IPS DF 6.9 (cell line): Measurements from ENCODE around the gene ABCC4.
"Not testable (repeated sequence)": the region's sequence is repeated elsewhere in the genome, so short reads cannot be mapped to it uniquely, and the experiment has no call there.

ENCODE experiments used
- DNase-seq: peaks from one replicate; pipeline ENCODE4 v3.0.0-alpha.2; 2013; ENCODE audit warnings: low read depth, low spot score
- H3K27ac ChIP-seq: one replicate; pipeline ENCODE4 v1.5.1; 2013; ENCODE audit warnings: low read length, control low read depth
- H3K27me3 ChIP-seq: 2 replicates; pipeline ENCODE4 v1.6.1; 2013; ENCODE audit warnings: mild to moderate bottlenecking, low read length; ENCODE audit not compliant: control insufficient read depth, insufficient read depth
- H3K36me3 ChIP-seq: 2 replicates; pipeline ENCODE4 v1.6.1; 2013; ENCODE audit warnings: low read length; ENCODE audit not compliant: control insufficient read depth, insufficient read depth
- H3K4me1 ChIP-seq: 2 replicates; pipeline ENCODE4 v1.6.1; 2013; ENCODE audit warnings: low read length; ENCODE audit not compliant: control insufficient read depth, insufficient read depth
- H3K4me3 ChIP-seq: 2 replicates; pipeline ENCODE4 v1.5.1; 2013; ENCODE audit warnings: mild to moderate bottlenecking, low read length
- H3K9me3 ChIP-seq: 2 replicates; pipeline ENCODE4 v1.6.1; 2013; ENCODE audit warnings: low read length, inconsistent platforms; ENCODE audit not compliant: control insufficient read depth, insufficient read depth
- WGBS: extraction: QIAGEN DNeasy Blood & Tissue Kit; methylation state at CpG from one replicate; pipeline ENCODE4 v1.1.7; 2013; ENCODE audit warnings: mixed read lengths, missing lambda C conversion rate; ENCODE audit not compliant: insufficient read length, insufficient coverage; 5-methylcytosine and 5-hydroxymethylcytosine counted together

Gene ABCC4

GRCh38 chr13:95273592-95274132 lies 27.6 kb downstream of the ABCC4 start:
- not testable (repeated sequence) for H3K27ac ChIP-seq, DNase-seq, H3K4me1 ChIP-seq

GRCh38 chr13:95272076-95272475 lies 29.2 kb downstream of the ABCC4 start:
- not testable (repeated sequence) for H3K4me3 ChIP-seq, H3K4me1 ChIP-seq

More at GRCh38 chr13:95273592-95274132, 27.6 kb downstream of the ABCC4 start:
- WGBS = no CpG with 5 or more reads among the region's 12 CpGs
- not testable (repeated sequence) for H3K4me3 ChIP-seq, H3K36me3 ChIP-seq, H3K27me3 ChIP-seq, H3K9me3 ChIP-seq

DNA sequence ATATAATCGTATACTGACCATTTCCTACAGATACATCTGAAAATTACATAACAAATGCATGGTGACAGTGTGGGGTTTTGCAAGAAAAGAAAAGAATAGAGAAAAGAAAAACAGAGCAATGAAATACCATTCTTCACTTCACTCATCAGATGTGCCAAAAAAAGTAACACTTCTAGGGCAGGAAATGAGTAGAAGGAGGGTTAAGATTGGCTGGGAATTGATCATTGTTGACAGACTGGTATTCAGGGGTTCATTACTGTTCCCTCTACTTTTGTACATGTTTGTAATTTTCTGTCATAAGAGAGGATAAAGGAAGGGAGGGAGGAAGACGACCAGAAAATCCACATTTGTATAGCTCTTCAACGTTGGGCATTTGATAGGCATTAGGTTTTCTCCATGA lies 31.5 kb downstream of the ABCC4 start:
- no peaks in the 10 kb centered on the region for H3K9me3 ChIP-seq
- no CpG with 5 or more reads among the region's 3 CpGs for WGBS
- no peak overlapping the region for H3K4me3 ChIP-seq
- H3K27ac ChIP-seq = no peak overlapping the region
- DNase-seq = no peak
- H3K4me1 ChIP-seq = no peaks in the 10 kb centered on the region
- no peaks in the 10 kb centered on the region for H3K36me3 ChIP-seq
- H3K27me3 ChIP-seq = no peaks in the 10 kb centered on the region

More at GRCh38 chr13:95272076-95272475, 29.2 kb downstream of the ABCC4 start:
- H3K36me3 ChIP-seq, H3K27ac ChIP-seq, H3K27me3 ChIP-seq, H3K9me3 ChIP-seq, DNase-seq: not testable (repeated sequence)
- WGBS = no CpG with 5 or more reads among the region's 7 CpGs

DNA sequence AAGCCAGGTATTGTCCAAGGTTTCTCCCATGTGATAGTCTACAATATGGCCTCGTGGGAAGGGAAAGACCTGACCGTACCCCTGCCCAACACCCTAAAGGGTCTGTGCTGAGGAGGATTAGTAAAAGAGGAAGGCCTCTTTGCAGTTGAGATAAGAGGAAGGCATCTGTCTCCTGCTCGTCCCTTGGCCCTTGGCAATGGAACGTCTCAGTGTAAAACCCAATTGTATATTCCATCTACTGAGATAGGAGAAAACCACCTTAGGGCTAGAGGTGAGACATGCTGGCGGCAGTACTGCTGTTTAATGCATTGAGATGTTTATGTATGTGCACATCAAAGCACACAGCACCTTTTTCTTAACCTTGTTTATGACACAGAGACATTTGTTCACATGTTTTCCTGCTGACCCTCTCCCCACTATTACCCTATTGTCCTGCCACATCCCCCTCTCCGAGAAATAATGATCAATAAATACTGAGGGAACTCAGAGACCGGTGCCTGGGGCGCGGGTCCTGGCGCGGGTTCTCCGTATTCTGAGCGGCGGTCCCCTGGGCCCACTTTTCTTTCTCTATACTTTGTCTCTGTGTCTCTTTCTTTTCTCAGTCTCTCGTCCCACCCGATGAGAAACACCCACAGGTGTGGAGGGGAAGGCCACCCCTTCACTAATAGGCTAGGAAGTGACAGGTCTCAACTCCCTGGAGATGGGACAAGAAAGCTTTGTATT lies 32.7 kb downstream of the ABCC4 start:
- H3K36me3 ChIP-seq, H3K4me3 ChIP-seq, H3K9me3 ChIP-seq, DNase-seq, H3K4me1 ChIP-seq, H3K27ac ChIP-seq, H3K27me3 ChIP-seq: not testable (repeated sequence)
- no CpG with 5 or more reads among the region's 16 CpGs for WGBS

DNA sequence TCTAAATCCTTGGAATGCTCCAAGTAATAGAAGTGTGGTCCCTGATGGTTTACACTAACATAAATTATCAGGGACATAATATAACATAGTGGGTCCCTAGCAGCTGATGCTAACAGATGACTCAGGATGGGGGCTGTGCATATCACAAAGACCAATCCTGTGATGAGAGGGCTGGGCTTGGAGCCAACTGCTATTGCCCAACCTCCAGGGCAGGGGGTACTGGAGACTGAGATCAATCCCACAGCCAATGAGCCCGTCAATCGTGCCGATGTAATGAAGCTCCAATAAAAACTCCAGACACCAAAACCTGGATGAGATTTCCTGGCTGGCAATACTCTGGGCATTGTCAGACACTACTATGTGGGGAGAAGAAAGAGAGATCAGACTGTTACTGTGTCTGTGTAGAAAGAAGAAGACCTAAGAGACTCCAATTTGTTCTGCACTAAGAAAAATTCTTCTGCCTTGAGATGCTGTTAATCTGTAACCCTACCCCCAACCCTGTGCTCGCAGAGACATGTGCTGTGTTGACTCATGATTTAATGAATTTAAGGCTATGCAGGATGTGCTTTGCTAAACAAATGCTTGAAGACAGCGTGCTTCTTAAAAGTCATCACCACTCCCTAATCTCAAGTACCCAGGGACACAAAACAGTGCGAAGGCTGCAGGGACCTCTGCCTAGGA lies 33.4 kb downstream of the ABCC4 start:
- Histone ChIP-seq H3K27ac (no peak overlapping the region), H3K4me1 (no peaks in the 10 kb centered on the region), H3K27me3 (no peaks in the 10 kb centered on the region), H3K9me3 (no peaks in the 10 kb centered on the region), H3K4me3 (no peak overlapping the region), H3K36me3 (no peaks in the 10 kb centered on the region)
- no CpG with 5 or more reads among the region's 6 CpGs for WGBS
- no peak for DNase-seq

- DNase-seq = no peak
- H3K9me3 ChIP-seq = no peaks in the 10 kb centered on the region
- WGBS = no CpG with 5 or more reads among the region's 3 CpGs
- no peaks in the 10 kb centered on the region for H3K4me1 ChIP-seq
- H3K4me3 ChIP-seq = no peak overlapping the region
- no peaks in the 10 kb centered on the region for H3K36me3 ChIP-seq
- H3K27me3 ChIP-seq = no peaks in the 10 kb centered on the region
- H3K27ac ChIP-seq = no peak overlapping the region
Measured at GRCh38 chr13:95264225-95264624, 37.0 kb downstream of the ABCC4 start.

- WGBS = no CpG with 5 or more reads among the region's 9 CpGs
- DNase-seq = no peak
- no peaks in the 10 kb centered on the region for H3K36me3 ChIP-seq
- no peaks in the 10 kb centered on the region for H3K9me3 ChIP-seq
- no peaks in the 10 kb centered on the region for H3K27me3 ChIP-seq
- H3K27ac ChIP-seq = no peak overlapping the region
- H3K4me3 ChIP-seq = no peak overlapping the region
- H3K4me1 ChIP-seq = no peaks in the 10 kb centered on the region
Measured at GRCh38 chr13:95262837-95263384, 38.3 kb downstream of the ABCC4 start.

GRCh38 chr13:95261956-95262355 lies 39.3 kb downstream of the ABCC4 start:
- H3K27ac ChIP-seq = no peak overlapping the region

DNA sequence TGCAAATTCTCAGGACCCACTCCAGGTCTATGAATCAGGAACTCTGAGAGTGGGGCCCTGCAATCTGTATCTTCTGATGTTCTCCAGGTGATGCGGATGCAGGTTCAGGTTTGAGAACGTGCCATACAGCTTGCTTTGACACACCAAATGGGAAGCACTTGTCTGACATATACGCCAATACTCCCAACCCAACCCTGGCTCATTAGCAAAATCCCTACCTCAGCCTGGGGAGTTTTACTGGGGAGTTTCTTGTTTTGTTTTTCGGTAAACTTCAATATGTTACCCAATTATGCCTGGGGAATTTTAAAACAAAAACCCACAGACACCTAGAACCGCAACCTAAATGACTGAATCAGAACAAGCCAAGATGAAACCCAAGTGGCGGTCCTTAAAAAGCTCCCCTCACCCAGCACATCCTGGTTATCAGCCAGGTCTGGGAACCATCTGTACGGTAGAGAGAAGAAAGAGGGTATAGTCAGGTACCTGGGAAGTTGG lies 41.2 kb downstream of the ABCC4 start:
- Histone ChIP-seq H3K27me3 (no peaks in the 10 kb centered on the region), H3K36me3 (no peaks in the 10 kb centered on the region), H3K9me3 (no peaks in the 10 kb centered on the region), H3K4me1 (no peaks in the 10 kb centered on the region), H3K4me3 (no peak overlapping the region), H3K27ac (no peak overlapping the region)
- DNase-seq = no peak
- WGBS = no CpG with 5 or more reads among the region's 7 CpGs

More at GRCh38 chr13:95261956-95262355, 39.3 kb downstream of the ABCC4 start:
- DNase-seq = no peak
- H3K27me3 ChIP-seq = no peaks in the 10 kb centered on the region
- no peaks in the 10 kb centered on the region for H3K36me3 ChIP-seq
- H3K4me3 ChIP-seq = no peak overlapping the region
- no peaks in the 10 kb centered on the region for H3K4me1 ChIP-seq
- no peaks in the 10 kb centered on the region for H3K9me3 ChIP-seq
- WGBS = no CpG with 5 or more reads among the region's 3 CpGs

- Histone ChIP-seq H3K36me3 (no peaks in the 10 kb centered on the region), H3K27me3 (no peaks in the 10 kb centered on the region), H3K4me3 (no peak overlapping the region), H3K4me1 (no peaks in the 10 kb centered on the region), H3K27ac (no peak overlapping the region), H3K9me3 (no peaks in the 10 kb centered on the region)
- WGBS = no CpG with 5 or more reads among the region's 9 CpGs
- no peak for DNase-seq
Measured at GRCh38 chr13:95258619-95259194, 42.5 kb downstream of the ABCC4 start.
